PC-9 (cell line): ENCODE data around the gene RCN1. TPM values are rescaled to one million over a fixed set of nuclear protein-coding genes. Genes with fewer than 3 reads are reported as not detected.

Experiments used
- BruUV-seq: library from RNA; stranded (reverse); fragments of 400-500 nt; replicated peaks from 2 replicates; lab custom pipeline; 2021; lab: Mats Ljungman, UMichigan
- CTCF ChIA-PET: fragments of 300-600 bp; sonication (Branson Sonifier 250); formaldehyde crosslinking; loops from one replicate; lab custom pipeline; 2022; ENCODE audit warnings: antibody characterized with exemption; lab: Charles Lee
- POLR2A ChIA-PET: fragments of 300-600 bp; sonication (Branson Sonifier 250); formaldehyde crosslinking; loops from one replicate; lab custom pipeline; 2022; ENCODE audit warnings: antibody characterized with exemption; ENCODE audit not compliant: unreplicated experiment; lab: Charles Lee
- DNase-seq, 2 experiments: peaks; one replicate each; pipeline versions ENCODE4 v3.0.0 to v3.0.0-alpha.2; 2015 to 2022; ENCODE audit warnings: mixed read lengths in 1 of 2
- H2AFZ ChIP-seq: fragments of 200-600 bp; sonication (generic); 2 replicates; pipeline ENCODE4 v1.8.1; 2017; ENCODE audit warnings: antibody characterized with exemption
- H3F3A ChIP-seq: fragments of 200-600 bp; sonication (generic); 2 replicates; pipeline ENCODE4 v1.8.1; 2017; ENCODE audit warnings: antibody characterized with exemption, mild to moderate bottlenecking, low read depth; ENCODE audit not compliant: insufficient read depth
- H3K27ac ChIP-seq: fragments of 200-600 bp; sonication (generic); 2 replicates; pipeline ENCODE4 v1.6.1; 2016; ENCODE audit warnings: mixed run types
- H3K27me3 ChIP-seq: fragments of 200-600 bp; sonication (generic); 2 replicates; pipeline ENCODE4 v1.6.1; 2016; ENCODE audit warnings: low read depth, mixed run types; ENCODE audit not compliant: insufficient read depth
- H3K36me3 ChIP-seq: fragments of 200-600 bp; sonication (generic); 2 replicates; pipeline ENCODE4 v1.6.1; 2016; ENCODE audit warnings: low read depth, mixed run types
- H3K4me1 ChIP-seq: fragments of 200-600 bp; sonication (generic); replicated peaks from 2 replicates; pipeline ENCODE4 v1.6.1; 2016; ENCODE audit warnings: mixed run types; ENCODE audit not compliant: insufficient read depth
- H3K4me2 ChIP-seq: fragments of 200-600 bp; sonication (generic); 2 replicates; pipeline ENCODE4 v1.6.1; 2017; ENCODE audit warnings: mixed run types
- H3K4me3 ChIP-seq: fragments of 200-600 bp; sonication (generic); 2 replicates; pipeline ENCODE4 v1.6.1; 2016; ENCODE audit warnings: mixed run types
- H3K79me2 ChIP-seq: fragments of 200-600 bp; sonication (generic); 2 replicates; pipeline ENCODE4 v1.6.1; 2017; ENCODE audit warnings: low read depth, mixed run types
- H3K9me2 ChIP-seq: fragments of 200-600 bp; sonication (generic); 2 replicates; pipeline ENCODE4 v1.8.1; 2017; ENCODE audit warnings: mild to moderate bottlenecking; ENCODE audit not compliant: insufficient read depth
- H3K9me3 ChIP-seq: fragments of 200-600 bp; sonication (generic); 2 replicates; pipeline ENCODE4 v1.8.1; 2016; ENCODE audit warnings: low read depth; ENCODE audit not compliant: insufficient read depth
- H4K20me1 ChIP-seq: fragments of 200-600 bp; sonication (generic); 2 replicates; pipeline ENCODE4 v1.8.1; 2017; ENCODE audit not compliant: insufficient read depth
- CTCF ChIP-seq: fragments of 200-600 bp; sonication (generic); conservative IDR thresholded peaks from 2 replicates; pipeline ENCODE4 v1.6.1; 2017; ENCODE audit warnings: mixed run types, antibody characterized with exemption, mild to moderate bottlenecking, moderate library complexity
- EZH2 ChIP-seq: fragments of 200-600 bp; sonication (generic); IDR thresholded peaks from 2 replicates; pipeline ENCODE4 v1.8.0; 2017; ENCODE audit warnings: antibody characterized with exemption, low read depth
- intact Hi-C: fragments of 100-400 bp; cut with micrococcal nuclease; formaldehyde crosslinking; loops from one replicate; pipeline ENCODE4 v1.10.0; 2022; ENCODE audit not compliant: unreplicated experiment
- total RNA-seq: library from RNA; stranded (reverse); gene quantifications from 2 replicates; pipeline ENCODE4 v1.2.3, GENCODE V29; 2021

Gene RCN1
- total RNA-seq, 1 experiment from 2014 or later: 206 TPM

- H3K4me2 ChIP-seq: peak overlapping the region; percentile 73
- no peaks in the 10 kb centered on the region for H3K79me2 ChIP-seq
- peak overlapping the region; percentile 92 for H3K27ac ChIP-seq
Measured at GRCh38 chr11:32109138-32109537, 18.3 kb downstream of the RCN1 start.

GRCh38 chr11:32109592-32109991, 18.7 kb downstream of the RCN1 start:
- peaks cover 9% of the 10 kb centered on the region; the same call in 1 of the 2 replicates for H3K9me3 ChIP-seq
- DNase-seq: peak; percentile 8 to 62
- CTCF ChIA-PET: no interaction called here
- no TSS peak for BruUV-seq
- H4K20me1 ChIP-seq: no peaks in the 10 kb centered on the region
- H3K4me2 ChIP-seq: peak overlapping the region; percentile 73
- peak overlapping the region; percentile 37; the same call in 1 of the 2 replicates for H3K4me3 ChIP-seq
- TF ChIP-seq EZH2: no peak
- no peak for TF ChIP-seq CTCF
- no peaks in the 10 kb centered on the region for H3K27me3 ChIP-seq
- peaks cover 26% of the 10 kb centered on the region for H3K4me1 ChIP-seq
- POLR2A ChIA-PET: interaction anchor here (0.7 kb wide), 1 partner anchor 204 kb away, joined by 3 read pairs; no protein-coding TSS in a partner anchor
- peak overlapping the region; percentile 15 for H2AFZ ChIP-seq
- intact Hi-C loops: loop anchor here (5.0 kb wide), 1 partner anchor 712 kb away; no protein-coding TSS in a partner anchor
- H3F3A ChIP-seq: peaks cover 52% of the 10 kb centered on the region
- H3K79me2 ChIP-seq: no peaks in the 10 kb centered on the region
- H3K36me3 ChIP-seq: no peaks in the 10 kb centered on the region
- H3K9me2 ChIP-seq: no peaks in the 10 kb centered on the region
- H3K27ac ChIP-seq: peak overlapping the region; percentile 92

More at GRCh38 chr11:32109138-32109537, 18.3 kb downstream of the RCN1 start:
- peak; percentile 42 to 94 for DNase-seq
- Histone ChIP-seq H3K4me1 (peaks cover 26% of the 10 kb centered on the region), H3K9me2 (no peaks in the 10 kb centered on the region), H2AFZ (peak overlapping the region; percentile 15), H3F3A (peaks cover 52% of the 10 kb centered on the region), H3K27me3 (no peaks in the 10 kb centered on the region), H3K36me3 (0 out of 2 replicates have a peak, but pooled peaks cover under 1% of the 10 kb centered on the region), H3K4me3 (peak overlapping the region; percentile 37; the same call in 1 of the 2 replicates), H4K20me1 (no peaks in the 10 kb centered on the region), H3K9me3 (peaks cover 9% of the 10 kb centered on the region; the same call in 1 of the 2 replicates)
- intact Hi-C loops: loop anchor here (5.0 kb wide), 1 partner anchor 712 kb away; no protein-coding TSS in a partner anchor
- BruUV-seq: no TSS peak
- TF ChIP-seq CTCF: no peak
- TF ChIP-seq EZH2: no peak
- ChIA-PET POLR2A (interaction anchor here (0.7 kb wide), 1 partner anchor 204 kb away, joined by 3 read pairs; no protein-coding TSS in a partner anchor), CTCF (no interaction called here)

GRCh38 chr11:32110795-32111194, 19.9 kb downstream of the RCN1 start:
- Histone ChIP-seq H3K4me1 (peaks cover 26% of the 10 kb centered on the region), H3K9me3 (peaks cover 9% of the 10 kb centered on the region; the same call in 1 of the 2 replicates), H3K79me2 (no peaks in the 10 kb centered on the region), H3K27me3 (no peaks in the 10 kb centered on the region), H3K27ac (no peak overlapping the region), H4K20me1 (no peaks in the 10 kb centered on the region), H3K4me3 (no peak overlapping the region), H3K36me3 (no peaks in the 10 kb centered on the region), H3K9me2 (no peaks in the 10 kb centered on the region), H3F3A (peaks cover 47% of the 10 kb centered on the region), H3K4me2 (no peak overlapping the region), H2AFZ (no peak overlapping the region)
- intact Hi-C loops: loop anchor here (1.0 kb wide), 1 partner anchor 21 kb away; no protein-coding TSS in a partner anchor
- BruUV-seq: no TSS peak
- ChIA-PET POLR2A (no interaction called here), CTCF (no interaction called here)
- DNase-seq: peak in 1 of 2 experiments; percentile 29
- TF ChIP-seq EZH2 (no peak), CTCF (no peak)
